PC-9 (cell line): ENCODE data around the gene BCAS3.

ENCODE experiments used
- EZH2 ChIP-seq: fragments of 200-600 bp; sonication (generic); IDR thresholded peaks from 2 replicates; pipeline ENCODE4 v1.8.0; 2017; ENCODE audit warnings: antibody characterized with exemption, low read depth
- TF ChIP-seq, protein P1 (sequence below): fragments of 200-600 bp; sonication (generic); conservative IDR thresholded peaks from 2 replicates; pipeline ENCODE4 v1.6.1; 2017; ENCODE audit warnings: mixed run types, antibody characterized with exemption, mild to moderate bottlenecking, moderate library complexity

GRCh38 chr17:61316633-61317032 is 639.0 kb downstream of the BCAS3 start:
- TF ChIP-seq, protein P1, sequence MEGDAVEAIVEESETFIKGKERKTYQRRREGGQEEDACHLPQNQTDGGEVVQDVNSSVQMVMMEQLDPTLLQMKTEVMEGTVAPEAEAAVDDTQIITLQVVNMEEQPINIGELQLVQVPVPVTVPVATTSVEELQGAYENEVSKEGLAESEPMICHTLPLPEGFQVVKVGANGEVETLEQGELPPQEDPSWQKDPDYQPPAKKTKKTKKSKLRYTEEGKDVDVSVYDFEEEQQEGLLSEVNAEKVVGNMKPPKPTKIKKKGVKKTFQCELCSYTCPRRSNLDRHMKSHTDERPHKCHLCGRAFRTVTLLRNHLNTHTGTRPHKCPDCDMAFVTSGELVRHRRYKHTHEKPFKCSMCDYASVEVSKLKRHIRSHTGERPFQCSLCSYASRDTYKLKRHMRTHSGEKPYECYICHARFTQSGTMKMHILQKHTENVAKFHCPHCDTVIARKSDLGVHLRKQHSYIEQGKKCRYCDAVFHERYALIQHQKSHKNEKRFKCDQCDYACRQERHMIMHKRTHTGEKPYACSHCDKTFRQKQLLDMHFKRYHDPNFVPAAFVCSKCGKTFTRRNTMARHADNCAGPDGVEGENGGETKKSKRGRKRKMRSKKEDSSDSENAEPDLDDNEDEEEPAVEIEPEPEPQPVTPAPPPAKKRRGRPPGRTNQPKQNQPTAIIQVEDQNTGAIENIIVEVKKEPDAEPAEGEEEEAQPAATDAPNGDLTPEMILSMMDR, result no peak
- no peak for TF ChIP-seq EZH2
